Measurements from ENCODE around the gene CEP55. TPM values are rescaled to one million over a fixed set of nuclear protein-coding genes. Genes with fewer than 3 reads are reported as not detected.

Gene CEP55
- total RNA-seq, 1 experiment from 2014 or later = 38.1 TPM

DNA sequence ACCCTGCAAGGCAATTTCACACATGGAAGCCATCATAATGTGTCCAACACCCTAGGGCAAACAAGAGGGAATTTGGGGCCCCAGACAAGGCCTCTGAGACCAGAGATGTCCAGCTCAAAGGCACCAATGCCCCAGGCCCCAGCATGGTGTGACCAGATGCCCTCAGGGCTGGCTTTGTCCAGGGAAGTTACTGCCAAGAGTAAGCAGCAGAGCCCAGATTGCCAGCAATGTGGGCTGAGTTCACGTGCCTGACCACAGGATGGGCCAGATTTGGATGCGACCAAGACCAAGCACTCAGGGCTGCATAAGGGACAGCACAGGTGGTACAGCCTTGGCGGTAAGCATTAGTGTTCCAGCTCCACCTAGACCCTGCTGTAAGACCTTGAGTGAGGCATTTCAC, 27.0 kb upstream of the CEP55 start:
- no peak for DNase-seq (ENCODE audit: low spot score)

GRCh38 chr10:93471110-93471651, 25.2 kb upstream of the CEP55 start:
- DNase-seq (ENCODE audit: low spot score) = peak; percentile 89

DNA sequence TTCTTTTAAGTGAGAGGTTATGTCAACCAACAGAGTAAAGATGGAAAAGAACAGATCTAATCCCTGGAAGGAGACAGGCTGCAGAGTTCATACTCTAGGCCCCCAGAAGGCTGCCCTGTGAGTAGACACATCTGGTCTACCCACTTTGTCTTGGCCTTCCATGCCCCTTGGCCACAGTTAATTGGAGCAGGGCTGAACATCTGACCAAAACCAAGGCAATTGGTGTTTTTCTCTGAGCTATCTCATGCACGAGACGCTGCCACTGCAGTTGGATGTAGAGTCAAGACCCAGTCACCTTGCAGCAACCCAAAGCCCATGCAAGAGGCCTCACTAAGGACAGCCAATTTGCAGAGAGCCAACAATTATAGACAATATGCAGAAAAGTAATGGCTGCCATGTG, 23.3 kb upstream of the CEP55 start:
- no peak for DNase-seq (ENCODE audit: low spot score)

DNA sequence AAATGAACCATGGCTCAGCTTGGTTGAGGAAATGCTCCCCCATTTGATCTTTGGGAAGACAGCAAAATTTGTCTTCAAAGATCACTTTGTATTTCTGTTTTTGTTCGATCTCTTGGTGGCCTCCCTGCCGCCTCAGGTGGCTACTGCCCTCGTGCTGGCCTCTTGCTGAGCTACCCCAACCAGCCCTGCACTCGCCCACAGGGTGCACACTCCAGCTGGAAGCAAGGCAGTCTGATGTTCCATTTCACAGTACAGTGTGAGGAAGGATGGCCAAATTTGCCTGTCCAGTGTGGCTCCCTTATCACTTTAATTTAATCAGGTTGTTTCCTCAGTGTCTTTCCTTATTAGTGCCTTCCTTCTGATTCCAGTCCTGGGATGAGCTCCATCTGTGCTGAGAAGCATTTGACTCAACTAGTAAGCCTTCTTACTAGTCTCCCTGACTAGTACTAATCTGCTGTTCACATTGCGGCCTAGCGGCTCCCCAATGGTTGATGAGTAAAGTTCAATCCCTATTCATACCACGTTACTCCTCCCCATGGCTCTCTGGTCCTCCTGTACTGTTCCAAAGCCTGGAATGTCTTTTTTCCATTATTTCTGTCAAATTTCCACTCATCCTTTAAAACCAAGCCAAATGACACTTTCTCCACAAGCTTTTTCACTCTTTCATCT, 22.5 kb upstream of the CEP55 start:
- no peak for DNase-seq (ENCODE audit: low spot score)

- no peak for DNase-seq (ENCODE audit: low spot score)
Observed at GRCh38 chr10:93475227-93475626, 21.2 kb upstream of the CEP55 start.

GRCh38 chr10:93475871-93476270, 20.5 kb upstream of the CEP55 start:
- peak; percentile 75 for DNase-seq (ENCODE audit: low spot score)

- no peak for DNase-seq (ENCODE audit: low spot score)
Observed at GRCh38 chr10:93476756-93477155, 19.7 kb upstream of the CEP55 start.

DNA sequence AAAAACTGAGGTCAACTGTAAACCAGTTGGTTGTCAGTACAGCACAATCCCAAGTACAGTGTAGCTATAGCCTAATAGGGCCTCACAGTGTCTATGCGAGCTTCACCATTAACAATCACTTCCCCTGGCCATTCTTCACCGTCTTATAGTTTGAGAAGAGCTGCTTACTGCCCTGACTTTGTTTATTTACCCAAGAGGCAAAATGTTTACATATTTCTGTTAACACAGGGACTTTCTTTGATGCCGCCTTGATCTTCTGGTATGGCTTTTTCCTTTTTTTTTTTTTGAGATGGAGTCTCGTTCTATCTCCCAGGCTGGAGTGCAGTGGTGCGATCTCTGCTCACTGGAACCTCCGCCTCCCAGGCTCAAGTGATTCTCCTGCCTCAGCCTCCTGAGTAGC, 17.5 kb upstream of the CEP55 start:
- DNase-seq (ENCODE audit: low spot score) = no peak

DNA sequence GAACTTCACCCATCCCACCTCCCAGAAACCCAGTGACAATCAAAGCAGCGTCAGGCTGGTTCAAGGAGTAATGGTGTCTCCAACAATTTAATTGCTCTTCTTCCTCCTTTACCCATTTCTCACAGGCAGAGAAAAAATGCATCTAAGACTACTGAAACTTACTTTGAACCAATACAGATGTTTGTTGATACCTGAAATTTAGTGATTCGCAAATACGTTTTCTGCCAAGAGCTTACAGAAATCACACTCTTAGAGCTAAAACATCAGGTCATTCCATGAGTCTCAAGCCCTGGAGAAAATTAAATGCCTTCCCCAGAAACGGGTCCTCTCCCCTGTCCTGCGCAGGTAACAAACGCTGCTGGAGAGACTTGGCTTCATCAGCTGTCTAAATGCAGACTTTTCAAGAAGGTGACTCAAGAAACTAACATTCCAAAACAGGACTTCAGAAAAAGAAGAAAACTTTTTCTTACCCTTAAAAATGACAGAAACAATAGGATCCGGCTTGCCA, 14.7 kb upstream of the CEP55 start:
- no peak for DNase-seq (ENCODE audit: low spot score)

- peak; percentile 88 for DNase-seq (ENCODE audit: low spot score)
Observed at GRCh38 chr10:93482145-93482834, 14.1 kb upstream of the CEP55 start, which contains the start of gene MYOF. Gene MYOF, minus strand, starts transcription at chr10:93482334. Its CDS starts 140 bp downstream, at chr10:93482194.

DNA sequence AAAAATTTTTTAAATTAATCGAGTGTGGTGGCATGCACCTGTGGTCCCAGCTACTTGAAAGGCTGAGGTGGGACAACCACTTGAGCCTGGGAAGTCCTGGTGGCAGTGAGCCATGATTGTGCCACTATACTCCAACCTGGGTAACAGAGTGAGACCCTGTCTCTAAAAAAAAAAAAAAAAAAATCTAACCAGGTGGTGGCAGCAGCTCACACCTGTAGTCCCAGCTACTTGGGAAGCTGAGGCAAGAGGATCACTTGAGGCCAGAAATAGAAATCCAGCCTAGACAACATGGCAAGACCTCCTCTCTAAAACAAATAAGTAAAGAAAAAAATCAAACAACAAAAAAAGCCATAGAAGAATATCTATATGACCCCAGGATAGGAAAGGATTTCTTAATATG, 10.7 kb upstream of the CEP55 start:
- no peak for DNase-seq (ENCODE audit: low spot score)

DNA sequence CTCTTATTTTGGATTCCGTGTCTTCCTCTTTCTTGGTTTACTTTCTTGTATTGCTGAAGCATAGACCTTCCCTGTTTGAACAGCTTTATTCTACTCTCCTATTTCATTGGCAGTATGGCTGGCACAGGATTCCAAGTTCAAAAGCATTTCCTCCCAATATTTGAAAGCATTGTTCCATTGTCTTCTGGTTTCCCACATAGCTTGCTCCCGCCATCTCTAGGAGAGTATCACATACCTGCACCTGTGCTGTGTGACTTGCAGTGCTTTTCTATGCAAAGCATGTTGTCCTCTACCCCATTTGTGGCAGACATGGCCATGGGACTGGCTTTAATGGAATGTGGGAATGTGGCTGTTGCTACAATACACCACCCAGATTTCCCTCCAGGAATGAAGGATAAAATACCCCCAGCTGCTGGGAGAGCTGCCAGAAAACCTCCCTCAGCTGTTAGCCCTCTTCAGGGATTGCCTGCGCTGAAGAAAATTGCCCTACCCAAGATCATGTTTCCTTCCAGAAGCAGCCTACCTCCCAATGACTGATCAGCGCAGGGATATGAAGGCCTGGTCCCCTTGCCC, 7.4 kb upstream of the CEP55 start:
- no peak for DNase-seq (ENCODE audit: low spot score)

GRCh38 chr10:93491602-93492121, 4.8 kb upstream of the CEP55 start:
- no peak for DNase-seq (ENCODE audit: low spot score)

DNA sequence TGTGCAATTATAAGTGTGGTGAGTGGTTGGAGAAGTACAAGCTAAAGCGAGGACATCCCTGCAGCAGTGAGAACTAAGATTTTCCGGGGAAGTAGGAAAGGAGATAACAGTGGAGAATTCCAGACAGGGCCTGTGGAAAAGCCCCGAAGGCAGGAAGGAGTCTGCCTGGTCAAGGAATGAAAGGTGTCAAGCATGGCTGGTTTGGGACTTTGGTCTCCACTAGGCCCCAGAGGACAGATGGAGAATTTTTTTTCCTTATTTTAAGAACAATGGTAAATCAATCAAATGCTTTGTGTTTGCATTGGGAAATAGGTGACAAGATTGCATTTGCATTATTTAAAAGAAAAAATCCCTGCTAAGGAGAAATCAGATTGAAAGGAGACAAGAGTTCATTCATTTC, 3.2 kb upstream of the CEP55 start:
- DNase-seq (ENCODE audit: low spot score) = no peak

DNA sequence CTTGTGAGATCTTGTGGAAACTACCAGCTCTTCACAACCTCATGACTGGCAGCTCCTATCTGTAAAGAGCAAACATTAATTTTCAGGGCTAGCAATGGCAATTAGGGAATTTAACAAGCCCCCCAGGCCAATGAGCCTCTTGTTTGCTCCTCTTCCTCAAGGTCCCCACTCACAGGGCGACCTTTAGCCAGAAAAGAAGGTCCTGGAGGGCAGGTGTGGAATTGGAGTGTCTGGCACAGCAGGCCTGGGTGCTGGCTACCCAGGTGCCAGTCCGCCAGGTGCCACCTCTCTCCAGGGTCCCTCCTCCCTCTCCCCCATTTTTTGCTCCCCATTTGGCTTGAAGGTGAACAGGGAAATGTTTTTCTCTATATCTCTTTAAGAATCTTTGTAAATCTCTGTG, 1.9 kb upstream of the CEP55 start:
- no peak for DNase-seq (ENCODE audit: low spot score)

DNA sequence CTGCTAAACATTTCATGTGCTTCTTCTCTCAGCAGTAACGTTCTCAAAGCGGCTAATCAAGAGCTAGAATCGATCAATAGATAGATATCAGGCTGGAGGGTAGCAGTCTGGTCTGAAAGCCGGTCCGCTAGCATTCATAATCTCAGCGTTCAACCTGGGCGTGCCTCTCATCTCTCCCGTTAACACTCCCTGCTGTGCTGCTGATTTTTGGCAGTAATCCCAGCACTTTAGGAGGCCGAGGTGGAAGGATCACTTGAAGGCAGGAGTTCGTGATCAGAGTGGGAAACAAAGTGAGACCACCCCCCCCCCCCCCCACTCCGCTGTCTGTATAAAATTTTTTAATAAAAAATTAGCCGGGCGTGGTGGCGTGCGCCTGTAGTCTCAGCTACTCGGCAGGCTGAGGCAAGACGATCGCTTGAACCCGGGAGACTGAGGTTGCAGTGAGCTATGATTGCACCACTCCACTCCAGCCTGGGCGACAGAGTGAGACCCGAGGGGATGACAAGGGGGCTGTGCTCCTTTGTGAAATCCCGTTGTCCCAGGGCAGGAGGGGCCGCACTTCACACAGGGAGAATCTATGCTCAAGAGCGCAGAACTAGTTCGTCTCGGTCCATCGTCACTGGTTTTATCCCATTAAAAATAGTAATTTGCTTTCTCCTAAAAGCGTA, 624 bp upstream of the CEP55 start:
- peak; percentile 26 for DNase-seq (ENCODE audit: low spot score)

- no peak for DNase-seq (ENCODE audit: low spot score)
Observed at GRCh38 chr10:93498166-93498565, 1.8 kb downstream of the CEP55 start.

- DNase-seq (ENCODE audit: low spot score) = no peak
Observed at GRCh38 chr10:93501650-93502049, 5.2 kb downstream of the CEP55 start.

DNA sequence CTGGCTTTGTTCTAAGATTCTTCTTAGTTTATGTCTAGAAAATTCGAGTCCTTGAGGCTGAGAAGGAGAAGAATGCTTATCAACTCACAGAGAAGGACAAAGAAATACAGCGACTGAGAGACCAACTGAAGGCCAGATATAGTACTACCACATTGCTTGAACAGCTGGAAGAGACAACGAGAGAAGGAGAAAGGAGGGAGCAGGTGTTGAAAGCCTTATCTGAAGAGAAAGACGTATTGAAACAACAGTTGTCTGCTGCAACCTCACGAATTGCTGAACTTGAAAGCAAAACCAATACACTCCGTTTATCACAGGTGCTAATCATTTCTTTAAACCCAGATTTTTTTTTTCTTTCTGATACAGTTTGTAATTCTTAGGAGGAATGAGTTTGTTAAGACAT, 6.7 kb downstream of the CEP55 start:
- DNase-seq (ENCODE audit: low spot score) = no peak

GRCh38 chr10:93505075-93505474, 8.7 kb downstream of the CEP55 start:
- no peak for DNase-seq (ENCODE audit: low spot score)

- no peak for DNase-seq (ENCODE audit: low spot score)
Observed at GRCh38 chr10:93509816-93510215, 13.4 kb downstream of the CEP55 start.

- no peak for DNase-seq (ENCODE audit: low spot score)
Observed at GRCh38 chr10:93512565-93512964, 16.2 kb downstream of the CEP55 start.
